Stimulated activated CD8-positive, alpha-beta memory T cell treated with anti-CD3 and anti-CD28 coated beads, Interleukin-15, amount 100 ng/mL, for 48 hours (primary cell): ENCODE data around the gene NUDT14.

Source experiments
- DNase-seq, 2 donors: peaks; one replicate each; pipeline ENCODE4 v3.0.0-alpha.2; 2020; ENCODE audit warnings: low read depth in 2 of 2

NUDT14 gene

GRCh38 chr14:105159344-105159743 is 21.8 kb downstream of the NUDT14 start:
- DNase-seq: no peak

- no peak for DNase-seq
These were observed 22.3 kb downstream of the NUDT14 start for GRCh38 chr14:105158794-105159193.

- DNase-seq: no peak
These were observed 23.2 kb downstream of the NUDT14 start for GRCh38 chr14:105157872-105158271.

GRCh38 chr14:105156414-105157375 is 24.4 kb downstream of the NUDT14 start:
- DNase-seq: no peak

GRCh38 chr14:105155681-105156413 is 25.3 kb downstream of the NUDT14 start:
- DNase-seq: no peak

GRCh38 chr14:105155071-105155651 is 26.0 kb downstream of the NUDT14 start:
- DNase-seq: no peak

- DNase-seq: no peak
These were observed 26.6 kb downstream of the NUDT14 start for GRCh38 chr14:105154476-105154871.

- DNase-seq: no peak
These were observed 27.2 kb downstream of the NUDT14 start for GRCh38 chr14:105153739-105154475.

- DNase-seq: no peak
These were observed 27.8 kb downstream of the NUDT14 start for GRCh38 chr14:105153331-105153731.

GRCh38 chr14:105152794-105153241 is 28.3 kb downstream of the NUDT14 start:
- no peak for DNase-seq

GRCh38 chr14:105151838-105152793 is 29.0 kb downstream of the NUDT14 start:
- DNase-seq: no peak

GRCh38 chr14:105151084-105151837 is 29.9 kb downstream of the NUDT14 start:
- DNase-seq: no peak

- DNase-seq: no peak
These were observed 30.6 kb downstream of the NUDT14 start for GRCh38 chr14:105150368-105151083.

- DNase-seq: no peak
These were observed 31.1 kb downstream of the NUDT14 start for GRCh38 chr14:105150026-105150367.

GRCh38 chr14:105149146-105149781 is 31.8 kb downstream of the NUDT14 start:
- no peak for DNase-seq

- no peak for DNase-seq
These were observed 32.4 kb downstream of the NUDT14 start for GRCh38 chr14:105148604-105149145.

- no peak for DNase-seq
These were observed 33.2 kb downstream of the NUDT14 start for GRCh38 chr14:105147671-105148603.
